Epidermal melanocyte (primary cell): ENCODE measurements around the gene CFTR.

ENCODE experiments used
- DNase-seq: peaks from one replicate; pipeline ENCODE4 v3.0.0; 2011; ENCODE audit warnings: low spot score; ENCODE audit not compliant: insufficient read length

Gene CFTR

GRCh38 chr7:117587931-117588330 is 108.1 kb downstream of the CFTR start:
- DNase-seq: no peak

- no peak for DNase-seq
Measured at GRCh38 chr7:117588352-117588794, 108.5 kb downstream of the CFTR start.

GRCh38 chr7:117590191-117590590 is 110.4 kb downstream of the CFTR start:
- no peak for DNase-seq

GRCh38 chr7:117592011-117592635 is 112.3 kb downstream of the CFTR start:
- no peak for DNase-seq

- no peak for DNase-seq
Measured at GRCh38 chr7:117596134-117596533, 116.3 kb downstream of the CFTR start.

GRCh38 chr7:117597755-117598154 is 117.9 kb downstream of the CFTR start:
- no peak for DNase-seq

GRCh38 chr7:117600911-117601310 is 121.1 kb downstream of the CFTR start:
- no peak for DNase-seq

GRCh38 chr7:117603627-117604026 is 123.8 kb downstream of the CFTR start:
- DNase-seq: no peak

- no peak for DNase-seq
Measured at GRCh38 chr7:117605712-117606111, 125.9 kb downstream of the CFTR start.

GRCh38 chr7:117606132-117606531 is 126.3 kb downstream of the CFTR start:
- DNase-seq: no peak

- no peak for DNase-seq
Measured at GRCh38 chr7:117610396-117610795, 130.6 kb downstream of the CFTR start.

- no peak for DNase-seq
Measured at GRCh38 chr7:117612637-117613036, 132.8 kb downstream of the CFTR start.

GRCh38 chr7:117616694-117617093 is 136.9 kb downstream of the CFTR start:
- no peak for DNase-seq

- no peak for DNase-seq
Measured at GRCh38 chr7:117619681-117620080, 139.9 kb downstream of the CFTR start.

GRCh38 chr7:117621075-117621618 is 141.3 kb downstream of the CFTR start:
- no peak for DNase-seq

- no peak for DNase-seq
Measured at GRCh38 chr7:117623606-117624005, 143.8 kb downstream of the CFTR start.

GRCh38 chr7:117630501-117630900 is 150.7 kb downstream of the CFTR start:
- DNase-seq: no peak

GRCh38 chr7:117630907-117631564 is 151.2 kb downstream of the CFTR start:
- DNase-seq: no peak

- DNase-seq: no peak
Measured at GRCh38 chr7:117631652-117632051, 151.8 kb downstream of the CFTR start.

GRCh38 chr7:117637937-117638336 is 158.1 kb downstream of the CFTR start:
- DNase-seq: no peak

- DNase-seq: no peak
Measured at GRCh38 chr7:117639966-117640365, 160.1 kb downstream of the CFTR start.

GRCh38 chr7:117640465-117640864 is 160.6 kb downstream of the CFTR start:
- no peak for DNase-seq
